AG04450 (cell line): Measurements from ENCODE around the gene ATP6V1G3. TPM values are rescaled to one million over a fixed set of nuclear protein-coding genes. Genes with fewer than 3 reads are reported as not detected.

Experiments
- CTCF ChIA-PET: fragments of 300-600, 350-600 bp; formaldehyde crosslinking; extraction: SDS; loops from one replicate; lab custom pipeline; 2022; ENCODE audit warnings: antibody characterized with exemption, inconsistent platforms; lab: Charles Lee
- POLR2A ChIA-PET: fragments of 350-600 bp; formaldehyde crosslinking; extraction: SDS; loops from one replicate; lab custom pipeline; 2021; ENCODE audit warnings: antibody characterized with exemption, inconsistent platforms; lab: Yijun Ruan, JAX
- DNase-seq: peaks from one replicate; pipeline ENCODE4 v3.0.0-alpha.2; 2011; ENCODE audit warnings: low read depth, low spot score
- H3K27ac ChIP-seq: one replicate; pipeline ENCODE4 v1.5.1; 2012; ENCODE audit warnings: low read depth, low read length, control low read depth
- H3K27me3 ChIP-seq: one replicate; pipeline ENCODE4 v1.6.0; 2012; ENCODE audit warnings: low read length; ENCODE audit not compliant: control insufficient read depth, insufficient read depth
- H3K4me3 ChIP-seq: 2 replicates; pipeline ENCODE4 v1.5.1; 2011; ENCODE audit warnings: mild to moderate bottlenecking, low read depth, low read length, control low read depth
- H3K9me3 ChIP-seq: 2 replicates; pipeline ENCODE4 v1.5.1; 2012; ENCODE audit warnings: low read length; ENCODE audit not compliant: control insufficient read depth, insufficient read depth
- polyA plus RNA-seq: library from polyadenylated mRNA; depleted of rRNA; stranded (reverse); fragments of >200 nt; gene quantifications from 2 replicates; pipeline ENCODE4 v1.2.3, GENCODE V29; 2011
- TF ChIP-seq, protein P1 (sequence below): IDR thresholded peaks from 2 replicates; pipeline ENCODE4 v1.5.1; 2011; ENCODE audit warnings: low read depth, low read length, control low read depth, inconsistent platforms

Gene ATP6V1G3
- polyA plus RNA-seq, 1 experiment, result not detected

DNA sequence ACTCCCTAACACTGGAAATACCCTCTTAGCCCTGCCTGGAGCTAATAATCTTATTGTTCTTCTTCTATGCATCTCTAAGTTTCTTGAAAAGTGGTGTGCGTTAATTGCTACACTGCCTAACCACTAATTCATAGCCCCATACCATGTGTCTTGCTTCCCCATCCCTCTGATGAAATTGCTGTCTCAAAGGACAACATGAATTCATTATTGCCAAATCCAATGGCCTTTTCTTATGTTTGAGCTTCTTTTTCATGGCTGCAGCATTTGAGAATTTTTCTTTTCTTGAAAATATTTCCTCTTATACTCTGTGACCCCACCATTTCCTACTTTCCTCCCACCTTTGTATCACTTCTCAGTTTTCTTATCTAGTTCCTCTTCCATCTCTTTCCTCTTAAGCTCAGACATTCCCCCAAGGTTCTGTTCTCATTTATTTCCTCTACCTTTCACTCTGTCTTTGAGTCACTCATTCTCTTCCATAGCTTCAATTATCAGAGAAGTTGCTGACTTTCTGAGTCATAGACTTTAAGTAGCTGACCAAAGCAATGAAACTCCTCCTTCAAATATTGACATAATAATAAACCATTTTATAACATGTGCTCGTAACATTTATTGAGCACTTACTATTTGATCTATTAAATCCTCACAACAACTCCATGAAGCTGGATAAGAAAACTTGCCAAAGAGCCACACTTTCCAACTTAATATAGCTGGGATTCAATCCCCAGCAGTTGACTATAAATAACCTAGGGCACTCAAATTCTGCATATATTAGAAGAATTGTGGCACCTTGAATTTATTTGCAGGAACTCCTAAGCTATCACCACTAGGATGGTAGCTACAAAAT lies 35.5 kb upstream of the ATP6V1G3 start:
- no peak overlapping the region for H3K4me3 ChIP-seq
- no peaks in the 10 kb centered on the region for H3K27me3 ChIP-seq
- ChIA-PET POLR2A (no interaction called here), CTCF (interaction anchor here (0.7 to 1.0 kb wide), 2 partner anchors 15 to 143 kb away, joined by 3 read pairs; no protein-coding TSS in a partner anchor)
- DNase-seq, result no peak
- no peak overlapping the region for H3K27ac ChIP-seq
- TF ChIP-seq, protein P1, sequence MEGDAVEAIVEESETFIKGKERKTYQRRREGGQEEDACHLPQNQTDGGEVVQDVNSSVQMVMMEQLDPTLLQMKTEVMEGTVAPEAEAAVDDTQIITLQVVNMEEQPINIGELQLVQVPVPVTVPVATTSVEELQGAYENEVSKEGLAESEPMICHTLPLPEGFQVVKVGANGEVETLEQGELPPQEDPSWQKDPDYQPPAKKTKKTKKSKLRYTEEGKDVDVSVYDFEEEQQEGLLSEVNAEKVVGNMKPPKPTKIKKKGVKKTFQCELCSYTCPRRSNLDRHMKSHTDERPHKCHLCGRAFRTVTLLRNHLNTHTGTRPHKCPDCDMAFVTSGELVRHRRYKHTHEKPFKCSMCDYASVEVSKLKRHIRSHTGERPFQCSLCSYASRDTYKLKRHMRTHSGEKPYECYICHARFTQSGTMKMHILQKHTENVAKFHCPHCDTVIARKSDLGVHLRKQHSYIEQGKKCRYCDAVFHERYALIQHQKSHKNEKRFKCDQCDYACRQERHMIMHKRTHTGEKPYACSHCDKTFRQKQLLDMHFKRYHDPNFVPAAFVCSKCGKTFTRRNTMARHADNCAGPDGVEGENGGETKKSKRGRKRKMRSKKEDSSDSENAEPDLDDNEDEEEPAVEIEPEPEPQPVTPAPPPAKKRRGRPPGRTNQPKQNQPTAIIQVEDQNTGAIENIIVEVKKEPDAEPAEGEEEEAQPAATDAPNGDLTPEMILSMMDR, result no peak
- peaks cover 4% of the 10 kb centered on the region for H3K9me3 ChIP-seq

DNA sequence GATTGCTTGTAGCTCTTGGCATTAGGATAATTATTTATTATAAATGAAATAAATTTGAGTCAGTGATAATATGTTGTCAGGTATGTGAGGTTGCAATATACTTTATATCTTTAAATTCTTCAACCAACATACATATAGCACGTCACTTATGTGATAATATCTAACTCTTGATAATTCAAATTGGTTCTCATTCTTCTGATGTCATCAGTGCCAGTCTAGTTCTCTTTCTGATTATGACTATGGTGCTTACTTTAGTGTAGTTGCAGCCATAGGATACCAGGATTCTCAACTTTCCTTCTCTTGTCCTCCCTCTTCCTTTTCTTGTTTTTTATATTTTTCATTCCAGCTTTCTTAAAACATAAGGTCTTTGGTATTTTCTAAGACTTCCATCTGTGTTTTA lies 34.8 kb upstream of the ATP6V1G3 start:
- no peak overlapping the region for H3K27ac ChIP-seq
- H3K4me3 ChIP-seq, result no peak overlapping the region
- TF ChIP-seq, protein P1, result no peak
- H3K9me3 ChIP-seq, result no peaks in the 10 kb centered on the region; the same call in 1 of the 2 replicates
- no peaks in the 10 kb centered on the region for H3K27me3 ChIP-seq
- ChIA-PET CTCF (interaction anchor here (1.0 kb wide), 1 partner anchor 15 kb away, joined by 3 read pairs; no protein-coding TSS in a partner anchor), POLR2A (no interaction called here)
- no peak for DNase-seq

DNA sequence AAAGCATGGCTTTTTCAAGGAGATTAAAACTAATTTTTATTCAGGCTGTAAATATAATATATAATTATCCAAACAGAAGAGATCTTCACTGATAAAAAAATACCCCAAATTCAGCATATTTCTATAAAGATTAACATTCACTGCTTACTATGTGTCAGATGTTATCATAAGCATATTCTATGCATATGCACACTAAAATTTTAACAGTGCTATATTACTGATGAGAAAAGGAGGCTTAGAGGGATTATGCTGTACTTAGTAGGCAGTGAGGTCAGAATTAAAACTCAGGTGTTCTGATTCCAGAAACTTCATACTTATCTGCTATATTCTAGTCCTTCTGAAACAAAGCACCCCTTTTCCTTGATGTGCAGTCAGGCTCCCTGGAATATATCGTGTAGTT lies 33.8 kb upstream of the ATP6V1G3 start:
- CTCF ChIA-PET, result no interaction called here
- H3K4me3 ChIP-seq, result no peak overlapping the region
- TF ChIP-seq, protein P1, result no peak
- H3K27me3 ChIP-seq, result no peaks in the 10 kb centered on the region
- POLR2A ChIA-PET, result no interaction called here
- no peaks in the 10 kb centered on the region for H3K9me3 ChIP-seq
- H3K27ac ChIP-seq, result no peak overlapping the region
- no peak for DNase-seq

DNA sequence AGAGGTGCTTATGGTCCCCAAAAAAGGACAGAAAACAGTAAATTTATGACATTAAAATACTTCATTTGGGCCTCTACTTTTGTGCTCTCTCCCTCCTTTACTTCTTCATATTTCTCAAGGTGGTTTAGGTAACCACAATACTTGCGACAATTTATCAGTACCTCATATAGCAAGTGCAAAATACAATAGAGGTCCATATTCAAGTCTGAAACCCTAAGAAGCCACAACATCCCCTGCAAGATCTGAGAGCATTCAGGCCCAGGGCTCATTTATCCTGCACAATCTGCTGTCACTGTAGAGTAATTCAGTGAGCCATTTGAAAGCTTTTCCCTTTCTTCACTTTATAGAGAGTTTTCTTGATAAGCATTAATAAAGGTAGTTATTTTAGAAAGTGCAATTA lies 24.2 kb upstream of the ATP6V1G3 start:
- POLR2A ChIA-PET, result interaction anchor here (0.6 kb wide), 1 partner anchor 112 kb away, joined by 6 read pairs; no protein-coding TSS in a partner anchor
- H3K9me3 ChIP-seq, result no peaks in the 10 kb centered on the region
- H3K4me3 ChIP-seq, result no peak overlapping the region
- no peak overlapping the region for H3K27ac ChIP-seq
- CTCF ChIA-PET, result no interaction called here
- no peaks in the 10 kb centered on the region for H3K27me3 ChIP-seq
- TF ChIP-seq, protein P1, result no peak
- DNase-seq, result no peak

DNA sequence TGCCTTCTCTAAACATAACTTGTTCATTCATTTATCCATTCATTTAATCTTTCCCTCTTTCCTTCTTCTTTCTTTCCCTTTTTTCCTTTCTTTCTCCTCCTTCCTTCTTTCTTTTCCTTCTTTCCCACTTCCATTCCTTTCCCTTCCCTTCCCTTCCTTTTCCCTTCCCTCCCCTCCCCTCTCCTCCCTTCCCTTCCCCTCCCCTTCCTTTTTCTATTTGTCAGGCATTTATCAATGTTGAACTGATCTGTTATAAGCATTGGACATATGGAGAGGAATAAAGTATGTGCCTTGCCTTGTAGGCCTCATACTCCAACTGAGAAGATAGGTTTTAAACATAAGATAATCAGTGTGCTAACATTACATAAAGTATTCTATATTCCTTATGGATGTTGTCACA lies 23.7 kb upstream of the ATP6V1G3 start:
- TF ChIP-seq, protein P1, result no peak
- Histone ChIP-seq H3K9me3 (no peaks in the 10 kb centered on the region), H3K27ac (no peak overlapping the region), H3K27me3 (no peaks in the 10 kb centered on the region), H3K4me3 (no peak overlapping the region)
- POLR2A ChIA-PET, result interaction anchor here (0.6 kb wide), 1 partner anchor 113 kb away, joined by 6 read pairs; no protein-coding TSS in a partner anchor
- CTCF ChIA-PET, result no interaction called here
- no peak for DNase-seq
